HepG2 (cell line): Measurements from ENCODE around the gene AMZ1. TPM values are rescaled to one million over a fixed set of nuclear protein-coding genes. Genes with fewer than 3 reads are reported as not detected.
A peak's percentile ranks its signal among the peaks of the same experiment; 100 is the strongest.

Experiments used
- ATF2 ChIP-seq: sonication (generic); formaldehyde crosslinking; IDR thresholded peaks from 2 replicates; pipeline ENCODE4 v1.4.0; 2020; ENCODE audit warnings: missing genetic modification reagents
- FUBP1 ChIP-seq: sonication (generic); formaldehyde crosslinking; IDR thresholded peaks from 2 replicates; pipeline ENCODE4 v1.5.1; 2020; ENCODE audit warnings: missing genetic modification reagents, mild to moderate bottlenecking, borderline replicate concordance
- GLI4 ChIP-seq: sonication (generic); formaldehyde crosslinking; IDR thresholded peaks from 2 replicates; pipeline ENCODE4 v1.5.1; 2020; ENCODE audit warnings: missing genetic modification reagents, mild to moderate bottlenecking, moderate library complexity, borderline replicate concordance
- JDP2 ChIP-seq: sonication (generic); formaldehyde crosslinking; IDR thresholded peaks from 2 replicates; pipeline ENCODE4 v1.8.1; 2022; ENCODE audit warnings: missing genetic modification reagents, borderline replicate concordance
- KMT2B ChIP-seq: IDR thresholded peaks from 2 replicates; pipeline ENCODE4 v1.6.1; 2016; ENCODE audit warnings: missing genetic modification reagents, missing compliant biosample characterization
- PAF1 ChIP-seq: IDR thresholded peaks from 2 replicates; pipeline ENCODE4 v1.6.1; 2016; ENCODE audit warnings: missing genetic modification reagents, missing compliant biosample characterization
- RNF219 ChIP-seq: sonication (generic); formaldehyde crosslinking; IDR thresholded peaks from 2 replicates; pipeline ENCODE4 v1.5.0; 2020; ENCODE audit warnings: mild to moderate bottlenecking, missing genetic modification reagents
- SNAPC4 ChIP-seq: sonication (generic); formaldehyde crosslinking; IDR thresholded peaks from 2 replicates; pipeline ENCODE4 v1.4.0; 2020; ENCODE audit warnings: mild to moderate bottlenecking, missing genetic modification reagents
- SNRNP70 ChIP-seq: fragments of 200-400 bp; formaldehyde crosslinking; IDR thresholded peaks from 2 replicates; pipeline ENCODE4 v1.6.1; 2017; ENCODE audit warnings: mild to moderate bottlenecking, low read depth, low read length, moderate library complexity
- SOX5 ChIP-seq: IDR thresholded peaks from 2 replicates; pipeline ENCODE4 v1.6.1; 2016; ENCODE audit warnings: borderline replicate concordance
- ZBTB25 ChIP-seq: IDR thresholded peaks from 2 replicates; pipeline ENCODE4 v1.6.1; 2018; ENCODE audit warnings: missing genetic modification reagents
- ZMAT3 ChIP-seq: sonication (generic); formaldehyde crosslinking; conservative IDR thresholded peaks from 2 replicates; pipeline ENCODE4 v1.7.0; 2021; ENCODE audit warnings: missing genetic modification reagents
- ZNF143 ChIP-seq: sonication (generic); formaldehyde crosslinking; IDR thresholded peaks from 2 replicates; pipeline ENCODE4 v1.4.0; 2020; ENCODE audit warnings: missing genetic modification reagents
- ZNF230 ChIP-seq: sonication (generic); formaldehyde crosslinking; IDR thresholded peaks from 2 replicates; pipeline ENCODE4 v1.4.0; 2020; ENCODE audit warnings: mild to moderate bottlenecking, missing genetic modification reagents
- ZNF343 ChIP-seq: sonication (generic); formaldehyde crosslinking; IDR thresholded peaks from 2 replicates; pipeline ENCODE4 v1.4.0; 2020; ENCODE audit warnings: mild to moderate bottlenecking, missing genetic modification reagents
- ZNF44 ChIP-seq: sonication (generic); formaldehyde crosslinking; IDR thresholded peaks from 2 replicates; pipeline ENCODE4 v1.5.1; 2020; ENCODE audit warnings: mild to moderate bottlenecking, missing genetic modification reagents
- ZSCAN29 ChIP-seq: sonication (generic); formaldehyde crosslinking; conservative IDR thresholded peaks from 2 replicates; pipeline ENCODE4 v1.4.0; 2020; ENCODE audit warnings: mild to moderate bottlenecking, missing genetic modification reagents
- polyA plus RNA-seq, 8 experiments: library from polyadenylated mRNA; depleted of rRNA in 3 of 8; stranded (reverse) in 7 of 8; unstranded in 1 of 8; fragments of >200 nt; fragmentation: Illumina TruSeq in 4 of 8; extraction: Trizol in 4 of 8; gene quantifications; 2 replicates each; pipeline versions ENCODE4 v1.2.1 to v1.2.3, GENCODE V29; 2011 to 2016; ENCODE audit warnings: low read depth in 4 of 8, missing spikeins in 1 of 8, mixed read lengths in 1 of 8; ENCODE audit not compliant: insufficient read depth in 1 of 8
- total RNA-seq, 5 experiments: library from RNA; depleted of rRNA; stranded (reverse); fragments of >200 nt; fragmentation: Illumina TruSeq; extraction: Trizol; gene quantifications; 2 replicates each; pipeline ENCODE4 v1.2.3, GENCODE V29; 2016; ENCODE audit warnings: low read depth in 1 of 5

AMZ1 gene
- total and polyA plus RNA-seq, 2 of the 13 experiments (the other 11 are each of a cell fraction or from before 2014, with no cell fraction given), result 0.03 TPM; not detected in 1

GRCh38 chr7:2638224-2638991 lies 49.6 kb upstream of the AMZ1 start (continued):
- TF ChIP-seq FUBP1 (CRISPR knock-in tag), result no peak
- peak; percentile 88; the same call in 1 of the 2 replicates for TF ChIP-seq ZNF230
- TF ChIP-seq ZNF343 (CRISPR knock-in tag), result 0 out of 2 replicates have a peak, but pooled peaks have one; percentile 63
- TF ChIP-seq ZMAT3 (CRISPR knock-in tag), result no peak
- no peak for TF ChIP-seq ZBTB25 (CRISPR knock-in tag)
- no peak for TF ChIP-seq JDP2 (CRISPR knock-in tag)
- no peak for TF ChIP-seq SNRNP70
- no peak for TF ChIP-seq PAF1 (CRISPR knock-in tag)
- TF ChIP-seq ZSCAN29 (CRISPR knock-in tag), result no peak
- no peak for TF ChIP-seq GLI4 (CRISPR knock-in tag)
- 0 out of 2 replicates have a peak, but pooled peaks have one; percentile 67 for TF ChIP-seq RNF219 (CRISPR knock-in tag)
- TF ChIP-seq KMT2B (CRISPR knock-in tag), result no peak
- no peak for TF ChIP-seq ZNF143 (CRISPR knock-in tag)
- TF ChIP-seq SOX5 (CRISPR knock-in tag), result peak; percentile 79; the same call in 1 of the 2 replicates
- TF ChIP-seq ATF2 (CRISPR knock-in tag), result peak; percentile 29; the same call in 1 of the 2 replicates
- peak; percentile 67; the same call in 1 of the 2 replicates for TF ChIP-seq SNAPC4 (CRISPR knock-in tag)
- TF ChIP-seq ZNF44 (CRISPR knock-in tag), result no peak
